ENCODE measurements around the gene C19orf85. TPM values are rescaled to one million over a fixed set of nuclear protein-coding genes. Genes with fewer than 3 reads are reported as not detected.

The C19orf85 gene
- total and polyA plus RNA-seq, 11 donors = not detected

GRCh38 chr19:55440411-55441105 is 24.0 kb downstream of the C19orf85 start:
- intact Hi-C loops (cut with DNase I) = no loop called here
- ATAC-seq (no peak), DNase-seq (no peak)
- no peaks in the 10 kb centered on the region for H3K9me3 ChIP-seq
- peaks cover 51 to 86% (median 72%) of the 10 kb centered on the region in 9 donors for H3K27me3 ChIP-seq
- H3K4me3 ChIP-seq = peak overlapping the region in 1 of 12 donors; percentile 10
- no peaks in the 10 kb centered on the region for H3K36me3 ChIP-seq
- H3K27ac ChIP-seq = no peak overlapping the region
- peaks cover 0 to 26% (median 0%) of the 10 kb centered on the region in 12 donors for H3K4me1 ChIP-seq
- TF ChIP-seq CTCF (IDR thresholded peaks at IDR 0.05) = no peak
- 5 to 14% (median 9%) methylated on average over 25 to 39 of the region's 39 CpGs for WGBS, 4 donors

- Histone ChIP-seq H3K36me3 (no peaks in the 10 kb centered on the region), H3K9me3 (no peaks in the 10 kb centered on the region)
- WGBS, 4 donors = 67 to 84% (median 73%) methylated on average over 5 of the region's 5 CpGs
Observed at GRCh38 chr19:55439052-55439451, 25.5 kb downstream of the C19orf85 start.

DNA sequence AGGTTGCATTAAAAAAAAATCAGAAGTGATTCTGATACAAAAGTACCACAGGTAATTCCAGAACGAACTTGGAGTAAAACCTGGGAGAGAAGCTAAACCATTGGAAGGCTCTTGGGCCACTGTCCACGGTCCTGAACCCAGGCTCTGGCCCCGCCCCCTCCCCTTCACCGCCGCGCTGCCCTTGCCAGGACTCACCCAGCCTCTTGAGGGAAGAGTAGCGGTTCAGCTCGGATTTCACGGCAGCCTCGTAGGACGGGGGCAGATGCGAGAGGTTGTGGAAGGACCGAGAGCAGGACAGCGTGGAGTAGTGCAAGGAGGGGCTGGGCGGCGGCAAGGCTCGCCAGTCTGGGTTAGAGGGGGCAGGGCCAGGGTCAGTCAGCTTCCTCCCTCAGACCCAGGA is 27.1 kb downstream of the C19orf85 start:
- 1 to 4% (median 2%) methylated on average over 4 to 17 of the region's 17 CpGs for WGBS, 4 donors
- ATAC-seq = peak; percentile 56 to 88 (median 82)
- peak in 3 of 5 donors; percentile 51 to 64 (median 57) for DNase-seq

More at GRCh38 chr19:55439052-55439451, 25.5 kb downstream of the C19orf85 start:
- DNase-seq (no peak), ATAC-seq (no peak)
- Histone ChIP-seq H3K27me3 (peaks cover 37 to 72% (median 57%) of the 10 kb centered on the region in 9 donors), H3K4me1 (peaks cover 0 to 26% (median 0%) of the 10 kb centered on the region in 12 donors), H3K4me3 (no peak overlapping the region), H3K27ac (no peak overlapping the region)
- TF ChIP-seq POLR2A (IDR thresholded peaks at IDR 0.05) = no peak
- TF ChIP-seq CTCF (IDR thresholded peaks at IDR 0.05) = no peak
- intact Hi-C loops (cut with DNase I) = no loop called here

More for the DNA sequence above, 27.1 kb downstream of the C19orf85 start:
- intact Hi-C loops (cut with DNase I) = no loop called here
- no peaks in the 10 kb centered on the region for H3K9me3 ChIP-seq
- no peaks in the 10 kb centered on the region for H3K36me3 ChIP-seq
- peaks cover 47 to 76% (median 65%) of the 10 kb centered on the region in 9 donors for H3K27me3 ChIP-seq
- TF ChIP-seq POLR2A (IDR thresholded peaks at IDR 0.05) (no peak), CTCF (IDR thresholded peaks at IDR 0.05) (no peak)
- no peak overlapping the region for H3K4me3 ChIP-seq
- H3K4me1 ChIP-seq = peaks cover 0 to 27% (median 0%) of the 10 kb centered on the region in 12 donors
- no peak overlapping the region for H3K27ac ChIP-seq

Data from heart left ventricle (tissue), 16 donors.